Measurements from ENCODE around the gene CCL1.

GRCh38 chr17:34399725-34400124, 36.7 kb upstream of the CCL1 start:
- TF ChIP-seq, protein P1, sequence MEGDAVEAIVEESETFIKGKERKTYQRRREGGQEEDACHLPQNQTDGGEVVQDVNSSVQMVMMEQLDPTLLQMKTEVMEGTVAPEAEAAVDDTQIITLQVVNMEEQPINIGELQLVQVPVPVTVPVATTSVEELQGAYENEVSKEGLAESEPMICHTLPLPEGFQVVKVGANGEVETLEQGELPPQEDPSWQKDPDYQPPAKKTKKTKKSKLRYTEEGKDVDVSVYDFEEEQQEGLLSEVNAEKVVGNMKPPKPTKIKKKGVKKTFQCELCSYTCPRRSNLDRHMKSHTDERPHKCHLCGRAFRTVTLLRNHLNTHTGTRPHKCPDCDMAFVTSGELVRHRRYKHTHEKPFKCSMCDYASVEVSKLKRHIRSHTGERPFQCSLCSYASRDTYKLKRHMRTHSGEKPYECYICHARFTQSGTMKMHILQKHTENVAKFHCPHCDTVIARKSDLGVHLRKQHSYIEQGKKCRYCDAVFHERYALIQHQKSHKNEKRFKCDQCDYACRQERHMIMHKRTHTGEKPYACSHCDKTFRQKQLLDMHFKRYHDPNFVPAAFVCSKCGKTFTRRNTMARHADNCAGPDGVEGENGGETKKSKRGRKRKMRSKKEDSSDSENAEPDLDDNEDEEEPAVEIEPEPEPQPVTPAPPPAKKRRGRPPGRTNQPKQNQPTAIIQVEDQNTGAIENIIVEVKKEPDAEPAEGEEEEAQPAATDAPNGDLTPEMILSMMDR (IDR thresholded peaks at IDR 0.05) = no peak
- TF ChIP-seq POLR2AphosphoS5 (IDR thresholded peaks at IDR 0.05) = no peak
